AG09319 (cell line): ENCODE results near the gene DCAF15.
"Not testable (repeated sequence)": the region's sequence is repeated elsewhere in the genome, so short reads cannot be mapped to it uniquely, and the experiment has no call there.

Source experiments
- DNase-seq: peaks from one replicate; pipeline ENCODE4 v3.0.0-alpha.2; 2010; ENCODE audit warnings: low read depth; ENCODE audit errors: extremely low read depth
- CTCF ChIP-seq: IDR thresholded peaks from 2 replicates; pipeline ENCODE4 v1.5.1; 2011; ENCODE audit warnings: low read depth, mild to moderate bottlenecking, inconsistent platforms, low read length, moderate library complexity

The DCAF15 gene

GRCh38 chr19:13966684-13967128, 14.4 kb downstream of the DCAF15 start:
- no peak for DNase-seq
- no peak for TF ChIP-seq CTCF

- not testable (repeated sequence) for DNase-seq
Observed at GRCh38 chr19:13967206-13967605, 14.9 kb downstream of the DCAF15 start.

DNA sequence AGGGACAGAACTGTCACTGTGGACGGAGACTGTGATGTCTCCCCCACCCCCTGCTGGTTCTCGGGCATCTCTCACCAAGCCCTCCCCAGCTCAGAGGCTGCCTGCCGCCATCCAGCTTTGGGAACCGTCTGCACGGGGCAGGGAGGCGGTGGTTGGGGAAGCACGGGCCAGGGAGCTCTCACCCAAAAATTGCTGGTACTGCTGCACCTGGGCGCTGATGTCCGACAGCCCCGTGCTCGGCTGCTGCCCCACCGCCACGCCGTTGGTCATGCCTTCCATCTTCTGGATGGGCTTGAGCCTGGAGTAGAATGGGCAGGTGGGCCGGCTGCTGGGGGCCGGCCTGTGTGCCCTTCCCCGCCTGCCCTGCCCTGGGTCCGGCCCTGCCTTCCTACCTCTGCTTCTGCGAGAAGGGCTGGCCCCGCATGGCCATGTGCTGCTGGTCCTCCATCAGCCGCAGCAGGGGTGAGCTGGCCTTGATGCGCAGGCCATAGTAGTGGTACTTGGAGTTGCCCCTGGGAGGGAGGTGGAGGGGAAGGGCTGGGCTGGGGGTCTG, 16.1 kb downstream of the DCAF15 start:
- DNase-seq: no peak
- no peak for TF ChIP-seq CTCF

- DNase-seq: no peak
- TF ChIP-seq CTCF: no peak
Observed at GRCh38 chr19:13968999-13969398, 16.7 kb downstream of the DCAF15 start.

DNA sequence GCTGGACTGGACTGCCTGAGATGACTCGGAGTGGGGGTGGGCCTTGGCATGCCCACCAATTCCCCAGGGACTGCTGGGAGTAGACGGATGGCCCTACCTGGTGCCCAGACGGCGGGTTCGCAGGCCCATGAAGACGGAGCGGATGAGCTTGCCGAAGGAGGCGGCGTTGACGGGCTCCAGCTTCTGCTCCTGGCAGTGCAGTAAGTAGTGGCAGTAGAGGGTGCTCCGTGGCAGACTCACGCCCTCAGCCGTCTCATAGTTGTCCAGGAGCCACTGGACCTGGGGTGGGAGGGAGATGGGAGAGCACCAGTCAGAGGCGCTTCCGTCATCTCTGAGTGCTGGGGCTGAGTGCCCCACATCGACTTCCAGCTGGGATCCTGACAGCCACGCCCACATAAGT, 17.6 kb downstream of the DCAF15 start:
- TF ChIP-seq CTCF: no peak
- no peak for DNase-seq

DNA sequence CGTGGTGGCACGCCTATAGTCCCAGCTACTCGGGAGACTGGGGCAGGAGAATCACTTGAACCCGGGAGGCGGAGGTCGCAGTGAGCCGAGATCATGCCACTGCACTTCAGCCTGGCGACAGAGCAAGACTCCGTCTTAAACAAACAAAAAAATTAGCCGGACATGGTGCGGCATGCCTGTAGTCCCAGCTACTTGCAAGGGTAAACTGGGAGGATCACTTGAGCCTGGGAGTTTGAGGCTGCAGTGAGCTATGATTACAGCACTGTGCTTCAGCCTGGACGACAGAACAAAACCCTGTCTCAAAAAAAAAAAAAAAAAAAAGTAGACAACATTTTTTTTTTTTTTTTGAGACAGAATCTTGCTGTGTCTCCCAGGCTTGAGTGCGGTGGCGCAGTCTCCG, 19.6 kb downstream of the DCAF15 start:
- DNase-seq: not testable (repeated sequence)

DNA sequence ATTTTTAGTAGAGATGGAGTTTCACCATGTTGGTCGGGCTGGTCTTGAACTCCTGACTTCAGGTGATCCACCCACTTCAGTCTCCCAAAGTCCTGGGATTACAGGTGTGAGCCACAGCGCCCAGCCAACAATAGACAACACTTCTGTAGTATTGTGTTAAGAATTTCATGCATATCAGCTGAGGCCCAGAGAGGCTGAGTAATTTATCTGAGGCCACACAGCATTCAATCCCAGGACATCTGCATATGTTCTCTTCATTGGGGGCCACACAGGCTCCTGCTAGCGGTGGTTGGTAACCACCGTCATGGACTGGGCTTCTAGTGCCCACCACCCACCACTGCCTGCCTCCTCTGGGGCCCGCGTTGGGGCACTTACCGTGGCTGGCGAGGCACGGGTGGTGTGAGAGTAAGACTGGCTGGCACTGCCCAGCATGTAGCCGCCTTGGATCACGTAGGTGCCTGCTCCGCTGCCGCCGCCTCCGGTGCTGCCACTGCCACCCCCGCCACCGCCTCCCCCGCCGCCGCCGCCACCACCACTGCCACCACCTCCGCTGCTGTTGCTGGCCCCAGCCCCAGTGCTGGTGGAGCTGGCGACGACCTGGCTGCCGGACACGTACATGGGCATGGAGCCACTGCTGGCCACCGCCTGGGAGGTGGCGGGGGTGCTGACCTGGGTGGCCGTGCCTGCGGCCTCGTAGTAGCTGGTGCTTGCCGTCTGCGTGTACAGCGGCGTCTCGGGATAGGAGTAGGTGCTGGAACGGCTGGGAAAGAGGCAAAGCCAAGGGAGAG, 20.3 kb downstream of the DCAF15 start:
- DNase-seq: no peak
- TF ChIP-seq CTCF: no peak

DNA sequence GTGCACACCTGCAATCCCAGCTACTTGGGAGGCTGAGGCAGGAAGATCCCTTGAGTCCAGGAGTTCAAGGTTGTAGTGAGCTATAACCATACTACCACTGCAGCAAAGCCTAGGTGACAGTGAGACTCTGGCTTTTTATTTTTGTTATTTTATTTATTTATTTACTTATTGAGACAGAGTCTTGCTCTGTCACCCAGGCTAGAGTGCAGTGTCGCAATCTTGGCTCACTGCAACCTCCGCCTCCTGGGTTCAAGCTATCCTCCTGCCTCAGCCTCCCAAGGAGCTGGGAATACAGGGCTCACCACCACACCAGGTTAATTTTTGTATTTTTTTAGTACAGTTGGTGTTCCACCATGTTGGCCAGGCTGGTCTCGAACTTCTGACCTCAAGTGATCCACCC, 21.2 kb downstream of the DCAF15 start:
- not testable (repeated sequence) for DNase-seq

- TF ChIP-seq CTCF: no peak
- DNase-seq: no peak
Observed at GRCh38 chr19:13974073-13974472, 21.8 kb downstream of the DCAF15 start.
